Activated CD4-positive, alpha-beta T cell treated with anti-CD3 and anti-CD28 coated beads, Interleukin-2, amount 50 U/mL, for 48 hours (primary cell): ENCODE data around the gene CETP.
"Not testable (repeated sequence)": the region's sequence is repeated elsewhere in the genome, so short reads cannot be mapped to it uniquely, and the experiment has no call there.

ENCODE experiments used
- DNase-seq, 2 experiments: peaks; one replicate each; pipeline ENCODE4 v3.0.0-alpha.2; 2020

Gene CETP

GRCh38 chr16:56934599-56935145 lies 27.1 kb upstream of the CETP start:
- DNase-seq: not testable (repeated sequence)

GRCh38 chr16:56935201-56935600 lies 26.5 kb upstream of the CETP start:
- DNase-seq: no peak

GRCh38 chr16:56936491-56936890 lies 25.3 kb upstream of the CETP start:
- no peak for DNase-seq

- DNase-seq: no peak
Measured at GRCh38 chr16:56936950-56937349, 24.8 kb upstream of the CETP start.

GRCh38 chr16:56938664-56939513 lies 22.9 kb upstream of the CETP start:
- DNase-seq: peak; percentile 48 to 65

- DNase-seq: no peak
Measured at GRCh38 chr16:56939801-56940200, 21.9 kb upstream of the CETP start.

- DNase-seq: no peak
Measured at GRCh38 chr16:56941092-56941491, 20.7 kb upstream of the CETP start.

- no peak for DNase-seq
Measured at GRCh38 chr16:56941856-56942331, 19.9 kb upstream of the CETP start.

GRCh38 chr16:56943761-56944375 lies 17.9 kb upstream of the CETP start:
- no peak for DNase-seq

GRCh38 chr16:56944954-56945839 lies 16.6 kb upstream of the CETP start:
- DNase-seq: peak; percentile 38 to 62

GRCh38 chr16:56945847-56946527 lies 15.8 kb upstream of the CETP start:
- no peak for DNase-seq

- DNase-seq: peak in 1 of 2 experiments; percentile 20
Measured at GRCh38 chr16:56946767-56947603, 14.8 kb upstream of the CETP start.

GRCh38 chr16:56947604-56947995 lies 14.2 kb upstream of the CETP start:
- no peak for DNase-seq

- DNase-seq: no peak
Measured at GRCh38 chr16:56948234-56948633, 13.5 kb upstream of the CETP start.

- no peak for DNase-seq
Measured at GRCh38 chr16:56950051-56950450, 11.7 kb upstream of the CETP start.

GRCh38 chr16:56950455-56950854 lies 11.3 kb upstream of the CETP start:
- DNase-seq: no peak

GRCh38 chr16:56950881-56951771 lies 10.6 kb upstream of the CETP start:
- peak; percentile 68 to 76 for DNase-seq

- no peak for DNase-seq
Measured at GRCh38 chr16:56953006-56953405, 8.7 kb upstream of the CETP start.

- DNase-seq: no peak
Measured at GRCh38 chr16:56956076-56956475, 5.7 kb upstream of the CETP start.

- DNase-seq: no peak
Measured at GRCh38 chr16:56956756-56957155, 5.0 kb upstream of the CETP start.
